ENCODE data around the gene FZD2. TPM values are rescaled to one million over a fixed set of nuclear protein-coding genes. Genes with fewer than 3 reads are reported as not detected.
A peak's percentile ranks its signal among the peaks of the same experiment; 100 is the strongest.
"Not testable (repeated sequence)": the region's sequence is repeated elsewhere in the genome, so short reads cannot be mapped to it uniquely, and the experiment has no call there.

Gene FZD2
- total RNA-seq, 4 donors from 2014 or later: 0.42 to 2.1 (median 0.65) TPM; not detected in 1

DNA sequence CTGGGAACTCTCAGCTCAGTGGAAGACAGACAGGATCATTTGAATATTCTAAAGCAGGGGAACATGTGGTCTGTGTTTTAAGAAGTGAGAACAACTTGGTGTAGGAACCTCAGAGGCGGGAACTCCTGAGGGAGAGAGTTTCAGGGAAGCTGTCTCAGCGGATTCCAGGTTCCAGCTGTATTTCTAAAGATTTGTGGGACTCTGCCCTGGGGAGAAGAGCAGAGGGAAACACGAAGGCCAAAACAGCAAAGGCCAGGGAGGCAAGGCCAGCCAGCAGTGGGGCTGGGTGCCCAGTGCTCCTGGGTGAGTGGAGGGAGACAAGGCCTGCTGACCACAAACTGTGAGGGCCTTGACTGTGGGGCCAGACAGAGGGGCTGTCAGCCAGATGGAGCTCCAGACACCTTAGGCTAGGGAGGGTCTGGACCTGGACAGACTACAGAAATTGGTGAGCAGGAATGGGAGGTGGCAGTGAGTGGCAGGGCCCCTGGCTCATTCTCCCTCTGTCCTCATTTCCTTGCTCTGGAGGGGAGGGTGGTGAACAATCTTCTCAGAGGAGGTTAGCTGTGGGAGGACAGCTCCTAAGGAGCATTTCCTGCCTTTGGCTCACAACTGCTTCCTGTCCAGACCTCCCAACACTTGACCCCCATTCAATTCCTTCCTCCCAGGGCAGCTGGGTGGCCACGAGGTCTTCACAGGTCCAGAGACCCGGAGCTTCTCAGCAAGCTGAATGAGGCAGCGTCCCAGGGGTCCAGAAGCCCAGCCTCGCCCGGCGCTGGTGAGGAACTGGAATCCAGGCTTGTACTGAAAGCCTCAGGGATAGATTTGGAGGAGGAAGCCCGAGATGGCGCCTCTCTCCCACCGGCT lies 21.0 kb upstream of the FZD2 start:
- TF ChIP-seq POLR2AphosphoS5 (IDR thresholded peaks at IDR 0.05) (no peak), POLR2A (IDR thresholded peaks at IDR 0.05) (no peak), EP300 (IDR thresholded peaks at IDR 0.05) (no peak)
- TF ChIP-seq, protein P1, sequence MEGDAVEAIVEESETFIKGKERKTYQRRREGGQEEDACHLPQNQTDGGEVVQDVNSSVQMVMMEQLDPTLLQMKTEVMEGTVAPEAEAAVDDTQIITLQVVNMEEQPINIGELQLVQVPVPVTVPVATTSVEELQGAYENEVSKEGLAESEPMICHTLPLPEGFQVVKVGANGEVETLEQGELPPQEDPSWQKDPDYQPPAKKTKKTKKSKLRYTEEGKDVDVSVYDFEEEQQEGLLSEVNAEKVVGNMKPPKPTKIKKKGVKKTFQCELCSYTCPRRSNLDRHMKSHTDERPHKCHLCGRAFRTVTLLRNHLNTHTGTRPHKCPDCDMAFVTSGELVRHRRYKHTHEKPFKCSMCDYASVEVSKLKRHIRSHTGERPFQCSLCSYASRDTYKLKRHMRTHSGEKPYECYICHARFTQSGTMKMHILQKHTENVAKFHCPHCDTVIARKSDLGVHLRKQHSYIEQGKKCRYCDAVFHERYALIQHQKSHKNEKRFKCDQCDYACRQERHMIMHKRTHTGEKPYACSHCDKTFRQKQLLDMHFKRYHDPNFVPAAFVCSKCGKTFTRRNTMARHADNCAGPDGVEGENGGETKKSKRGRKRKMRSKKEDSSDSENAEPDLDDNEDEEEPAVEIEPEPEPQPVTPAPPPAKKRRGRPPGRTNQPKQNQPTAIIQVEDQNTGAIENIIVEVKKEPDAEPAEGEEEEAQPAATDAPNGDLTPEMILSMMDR (IDR thresholded peaks at IDR 0.05): no peak
- Histone ChIP-seq H3K36me3 (no peaks in the 10 kb centered on the region), H3K27me3 (peaks cover 16% of the 10 kb centered on the region), H3K9me3 (no peaks in the 10 kb centered on the region), H3K4me3 (no peak overlapping the region), H3K4me1 (peaks cover 10% of the 10 kb centered on the region), H3K27ac (peak overlapping the region; percentile 48)
- WGBS: 62% methylated on average over 12 of the region's 12 CpGs
- DNase-seq (ENCODE audit: low spot score in 2 of 2): no peak

DNA sequence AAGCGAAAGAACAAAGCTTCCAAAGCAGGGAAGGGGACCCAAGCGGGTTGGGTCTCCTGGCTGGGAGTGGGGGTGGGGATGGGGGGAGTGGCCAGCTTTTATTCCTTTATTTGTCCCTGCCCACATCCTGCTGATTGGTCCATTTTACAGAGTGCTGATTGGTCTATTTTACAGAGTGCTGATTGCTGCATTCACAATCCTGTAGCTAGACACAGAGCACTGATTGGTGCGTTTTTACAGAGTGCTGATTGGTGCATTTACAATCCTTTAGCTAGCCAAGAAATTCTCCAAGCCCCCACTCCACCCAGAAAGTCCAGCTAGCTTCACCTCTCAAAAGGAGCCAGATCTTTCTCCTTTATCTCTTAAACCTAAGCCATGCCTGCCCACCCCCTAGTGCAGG lies 19.4 kb upstream of the FZD2 start:
- not testable (repeated sequence) for H3K9me3 ChIP-seq; H3K36me3 ChIP-seq; H3K27ac ChIP-seq; DNase-seq (ENCODE audit: low spot score in 2 of 2); H3K4me3 ChIP-seq; H3K4me1 ChIP-seq
- H3K27me3 ChIP-seq: peaks cover 26% of the 10 kb centered on the region
- WGBS: 93% methylated on average over 3 of the region's 3 CpGs

DNA sequence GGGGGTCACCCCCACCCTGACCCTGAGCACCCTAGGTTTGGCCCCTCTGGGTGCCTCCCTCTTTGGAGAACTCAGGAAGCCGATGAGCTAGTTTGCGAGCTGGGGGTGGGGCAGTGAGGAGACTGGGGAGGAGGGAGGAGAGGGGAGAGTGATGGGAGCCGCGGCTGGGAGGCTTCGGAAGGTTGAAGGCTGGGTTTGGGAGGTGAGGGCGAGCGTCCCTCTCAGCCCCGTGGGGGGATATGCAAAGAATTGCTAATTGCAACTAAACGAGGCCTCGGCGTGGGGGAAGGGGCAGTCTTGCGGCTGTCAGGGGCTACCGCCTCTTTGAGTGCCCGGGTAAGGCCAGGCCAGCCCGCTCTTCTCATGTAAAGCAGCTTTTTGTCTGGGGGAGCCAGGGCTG lies 17.6 kb upstream of the FZD2 start:
- no peaks in the 10 kb centered on the region for H3K4me1 ChIP-seq
- peaks cover 42% of the 10 kb centered on the region for H3K27me3 ChIP-seq
- H3K36me3 ChIP-seq: no peaks in the 10 kb centered on the region
- TF ChIP-seq, protein P1 (IDR thresholded peaks at IDR 0.05): no peak
- TF ChIP-seq EP300 (IDR thresholded peaks at IDR 0.05) (no peak), POLR2AphosphoS5 (IDR thresholded peaks at IDR 0.05) (no peak), POLR2A (IDR thresholded peaks at IDR 0.05) (no peak)
- H3K27ac ChIP-seq: no peak overlapping the region
- DNase-seq (ENCODE audit: low spot score in 2 of 2): no peak
- WGBS: 50% methylated on average over 15 of the region's 15 CpGs
- H3K9me3 ChIP-seq: no peaks in the 10 kb centered on the region
- H3K4me3 ChIP-seq: no peak overlapping the region

DNA sequence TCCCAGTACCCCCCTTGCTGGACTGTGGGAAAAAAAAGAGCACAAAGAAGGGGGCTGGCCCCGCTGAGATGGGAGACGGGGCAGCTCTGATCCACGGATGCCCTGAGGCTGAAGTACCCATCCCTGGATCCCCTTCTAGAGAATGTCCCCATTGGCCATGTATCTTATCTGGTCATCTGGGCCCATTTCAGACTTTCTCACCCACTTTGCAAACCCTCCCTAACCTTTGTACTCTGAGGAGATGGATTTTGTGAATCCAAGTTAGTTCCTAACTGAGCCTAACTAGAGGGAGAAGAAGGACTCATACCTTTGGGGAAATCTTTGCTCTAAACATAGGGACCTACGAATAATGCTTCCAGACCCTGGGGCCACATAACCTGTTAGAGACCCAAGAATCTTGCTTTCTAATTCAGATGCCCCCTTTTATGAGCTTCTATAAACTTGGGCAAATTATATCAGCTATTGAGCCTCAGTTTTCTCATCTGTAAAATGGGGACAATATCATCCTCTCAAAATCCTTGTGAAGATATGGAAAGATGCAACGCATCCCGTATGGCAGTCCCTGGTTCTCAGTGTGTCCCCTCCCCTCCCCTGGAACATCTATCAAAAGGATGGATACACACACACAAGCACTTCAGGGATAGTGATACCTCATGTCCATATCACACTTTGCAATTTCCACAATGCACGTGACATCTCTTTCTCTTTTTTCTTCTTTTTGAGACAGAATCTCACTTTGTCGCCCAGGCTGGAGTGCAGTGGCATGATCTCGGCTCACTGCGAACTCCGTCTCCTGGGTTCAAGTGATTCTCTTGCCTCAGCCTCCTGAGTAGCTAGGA lies 16.8 kb upstream of the FZD2 start:
- DNase-seq (ENCODE audit: low spot score in 2 of 2): no peak
- no peak for TF ChIP-seq POLR2A (IDR thresholded peaks at IDR 0.05)
- Histone ChIP-seq H3K27me3 (peaks cover 46% of the 10 kb centered on the region), H3K27ac (no peak overlapping the region), H3K9me3 (no peaks in the 10 kb centered on the region), H3K36me3 (no peaks in the 10 kb centered on the region), H3K4me1 (no peaks in the 10 kb centered on the region), H3K4me3 (no peak overlapping the region)
- 85% methylated on average over 11 of the region's 11 CpGs for WGBS

DNA sequence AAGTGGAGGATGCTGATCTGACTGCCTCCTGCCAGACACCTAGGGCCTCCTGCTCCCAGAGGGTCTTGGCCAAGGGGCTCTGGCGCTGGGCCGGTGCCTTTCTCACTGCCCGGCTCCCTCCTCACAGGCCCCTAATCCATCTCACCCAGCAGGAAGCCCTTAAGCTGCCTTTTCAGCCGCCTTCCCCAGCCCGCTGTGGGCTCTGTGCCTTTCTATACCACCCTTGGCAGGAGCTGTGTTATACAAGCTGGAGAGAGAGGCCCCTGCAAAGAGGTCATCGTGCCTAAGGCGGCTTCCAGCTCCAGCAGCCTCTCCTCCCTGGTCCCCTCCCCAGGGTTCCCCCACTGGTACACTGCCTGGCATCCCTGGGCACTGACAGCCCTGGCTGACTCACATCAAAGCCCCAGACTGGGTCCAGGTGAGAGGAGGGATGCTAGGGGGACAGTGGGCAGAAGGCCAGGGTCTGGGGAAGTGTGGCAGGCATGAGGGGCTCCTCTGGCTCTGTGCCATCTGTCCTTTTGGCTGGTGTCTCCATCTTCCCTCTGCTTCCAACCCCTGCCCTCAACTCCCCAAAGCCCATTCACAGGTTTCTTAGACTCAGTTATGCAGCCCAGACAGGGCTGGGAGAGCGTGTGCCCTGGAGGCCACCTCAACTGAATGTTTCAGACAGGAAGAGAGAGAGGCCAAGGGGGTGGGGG lies 15.3 kb upstream of the FZD2 start:
- Histone ChIP-seq H3K36me3 (no peaks in the 10 kb centered on the region), H3K27ac (no peak overlapping the region), H3K9me3 (no peaks in the 10 kb centered on the region), H3K27me3 (peaks cover 52% of the 10 kb centered on the region), H3K4me3 (no peak overlapping the region), H3K4me1 (no peaks in the 10 kb centered on the region)
- 65% methylated on average over 8 of the region's 8 CpGs for WGBS
- peak in 1 of 2 donors; percentile 62 for DNase-seq (ENCODE audit: low spot score in 2 of 2)
- no peak for TF ChIP-seq EP300 (IDR thresholded peaks at IDR 0.05)
- TF ChIP-seq, protein P1 (IDR thresholded peaks at IDR 0.05): no peak
- no peak for TF ChIP-seq POLR2A (IDR thresholded peaks at IDR 0.05)
- no peak for TF ChIP-seq POLR2AphosphoS5 (IDR thresholded peaks at IDR 0.05)
